Nephron (organoid): ENCODE measurements around the gene TAF4.

Experiments used
- H3K27ac Mint-ChIP-seq, 3 experiments: 2 replicates each; pipeline ENCODE4 v1.8.0; 2020; ENCODE audit warnings: mixed read lengths in 3 of 3, mild to moderate bottlenecking in 2 of 3, moderate library complexity in 1 of 3
- H3K27me3 Mint-ChIP-seq: 2 replicates; pipeline ENCODE4 v1.8.0; 2021; ENCODE audit warnings: low read depth, mild to moderate bottlenecking, moderate library complexity, mixed read lengths
- H3K36me3 Mint-ChIP-seq: 2 replicates; pipeline ENCODE4 v1.8.0; 2020; ENCODE audit warnings: low read depth, mixed read lengths
- H3K4me1 Mint-ChIP-seq: 2 replicates; pipeline ENCODE4 v1.8.0; 2020; ENCODE audit warnings: mixed read lengths
- H3K4me3 Mint-ChIP-seq, 3 experiments: 2 replicates each; pipeline ENCODE4 v1.8.0; 2020; ENCODE audit warnings: mild to moderate bottlenecking in 3 of 3, mixed read lengths in 3 of 3, moderate library complexity in 2 of 3
- H3K9me3 Mint-ChIP-seq: 2 replicates; pipeline ENCODE4 v1.8.0; 2020; ENCODE audit warnings: mixed read lengths
- TF ChIP-seq, protein P1 (sequence below), 3 experiments: fragments of 200-600 bp; sonication (generic); IDR thresholded peaks; one replicate each; pipeline ENCODE4 v1.5.0; 2021; ENCODE audit warnings: antibody characterized with exemption in 3 of 3; ENCODE audit not compliant: unreplicated experiment in 3 of 3

Gene TAF4

DNA sequence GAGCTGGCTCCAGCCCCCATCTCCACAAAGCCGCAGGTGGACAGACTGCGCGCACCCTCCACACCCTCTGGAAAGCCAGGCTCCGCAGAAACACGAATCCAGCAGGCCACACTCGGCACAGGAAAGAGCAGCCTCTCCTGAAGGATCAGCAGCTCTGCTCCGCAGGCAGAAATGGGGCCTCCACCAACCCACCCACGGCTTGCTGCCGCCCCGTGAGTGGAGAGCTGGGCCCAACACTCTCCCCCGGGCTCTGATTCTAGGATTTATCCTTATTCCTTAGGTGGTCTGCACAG is 39.2 kb downstream of the TAF4 start:
- H3K9me3 Mint-ChIP-seq: no peaks in the 10 kb centered on the region
- H3K36me3 Mint-ChIP-seq: no peaks in the 10 kb centered on the region
- peaks cover 4% of the 10 kb centered on the region for H3K27me3 Mint-ChIP-seq
- peaks cover 42% of the 10 kb centered on the region for H3K4me1 Mint-ChIP-seq
- no peak overlapping the region for H3K4me3 Mint-ChIP-seq
- peak overlapping the region in 2 of 3 experiments; percentile 57 to 86 for H3K27ac Mint-ChIP-seq
- TF ChIP-seq, protein P1, sequence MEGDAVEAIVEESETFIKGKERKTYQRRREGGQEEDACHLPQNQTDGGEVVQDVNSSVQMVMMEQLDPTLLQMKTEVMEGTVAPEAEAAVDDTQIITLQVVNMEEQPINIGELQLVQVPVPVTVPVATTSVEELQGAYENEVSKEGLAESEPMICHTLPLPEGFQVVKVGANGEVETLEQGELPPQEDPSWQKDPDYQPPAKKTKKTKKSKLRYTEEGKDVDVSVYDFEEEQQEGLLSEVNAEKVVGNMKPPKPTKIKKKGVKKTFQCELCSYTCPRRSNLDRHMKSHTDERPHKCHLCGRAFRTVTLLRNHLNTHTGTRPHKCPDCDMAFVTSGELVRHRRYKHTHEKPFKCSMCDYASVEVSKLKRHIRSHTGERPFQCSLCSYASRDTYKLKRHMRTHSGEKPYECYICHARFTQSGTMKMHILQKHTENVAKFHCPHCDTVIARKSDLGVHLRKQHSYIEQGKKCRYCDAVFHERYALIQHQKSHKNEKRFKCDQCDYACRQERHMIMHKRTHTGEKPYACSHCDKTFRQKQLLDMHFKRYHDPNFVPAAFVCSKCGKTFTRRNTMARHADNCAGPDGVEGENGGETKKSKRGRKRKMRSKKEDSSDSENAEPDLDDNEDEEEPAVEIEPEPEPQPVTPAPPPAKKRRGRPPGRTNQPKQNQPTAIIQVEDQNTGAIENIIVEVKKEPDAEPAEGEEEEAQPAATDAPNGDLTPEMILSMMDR (IDR thresholded peaks at IDR 0.05; ENCODE audit: unreplicated experiment in 3 of 3): no peak

DNA sequence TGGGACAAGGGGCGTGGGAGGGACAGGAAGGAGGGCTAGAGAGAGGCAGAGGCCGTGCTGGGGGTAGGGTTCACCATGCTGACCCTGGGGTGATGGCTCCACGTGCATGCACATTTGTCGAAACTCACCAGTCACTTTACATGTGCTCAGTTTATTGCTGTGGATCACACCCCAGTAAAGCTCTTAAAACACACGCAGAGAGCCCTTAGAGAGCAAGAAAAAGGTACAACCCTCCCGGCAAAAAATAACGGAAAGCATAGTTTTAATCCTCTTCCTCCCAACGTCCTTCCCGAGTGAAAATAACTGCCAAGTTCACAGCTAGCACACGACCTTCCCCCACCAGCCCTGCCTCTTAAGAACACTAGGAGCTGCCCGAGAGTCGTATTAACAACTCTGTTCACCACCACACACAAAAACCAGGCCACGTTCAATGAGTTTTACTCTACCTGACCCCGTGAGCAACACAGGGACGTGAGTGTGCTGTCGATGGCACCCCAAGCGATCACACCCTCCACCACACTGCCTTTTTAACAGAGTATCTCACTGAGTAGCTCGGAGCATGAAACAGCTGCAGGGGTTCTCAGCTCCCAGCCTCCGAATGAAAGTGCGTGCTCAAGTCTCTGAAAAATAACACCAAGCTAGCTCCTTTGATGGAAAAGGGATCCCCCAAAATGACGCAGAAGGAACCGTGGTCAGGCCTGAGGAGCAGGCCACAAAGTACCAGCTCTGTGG is 39.7 kb downstream of the TAF4 start:
- Mint-ChIP-seq H3K27ac (peak overlapping the region; percentile 57 to 86 (median 72)), H3K9me3 (no peaks in the 10 kb centered on the region), H3K27me3 (peaks cover 4% of the 10 kb centered on the region), H3K4me3 (peak overlapping the region; percentile 10 to 51 (median 15)), H3K4me1 (peaks cover 46% of the 10 kb centered on the region), H3K36me3 (no peaks in the 10 kb centered on the region)
- TF ChIP-seq, protein P1 (IDR thresholded peaks at IDR 0.05; ENCODE audit: unreplicated experiment in 3 of 3): peak; percentile 53 to 69 (median 69)

DNA sequence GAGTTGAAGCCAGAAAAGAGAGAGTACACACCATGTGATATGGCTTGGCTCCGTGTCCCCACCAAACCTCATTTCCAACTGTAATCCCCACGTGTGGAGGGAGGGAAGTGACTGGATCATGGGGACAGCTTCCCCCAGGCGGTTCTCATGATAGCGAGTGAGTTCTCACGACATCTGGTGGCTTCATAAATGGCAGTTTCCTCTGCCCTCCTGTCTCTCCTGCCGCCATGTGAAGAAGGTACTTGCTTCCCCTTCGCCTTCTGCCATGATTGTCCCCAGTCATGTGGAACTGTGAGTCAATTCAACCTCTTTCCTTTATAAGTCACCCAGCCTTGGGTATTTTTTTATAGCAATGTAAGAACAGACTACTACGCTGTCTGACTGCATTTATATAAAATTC is 40.3 kb downstream of the TAF4 start:
- Mint-ChIP-seq H3K36me3 (no peaks in the 10 kb centered on the region), H3K4me3 (no peak overlapping the region), H3K27ac (peak overlapping the region; percentile 57 to 86 (median 72)), H3K27me3 (peaks cover 4% of the 10 kb centered on the region), H3K9me3 (no peaks in the 10 kb centered on the region), H3K4me1 (peaks cover 52% of the 10 kb centered on the region)
- TF ChIP-seq, protein P1 (IDR thresholded peaks at IDR 0.05; ENCODE audit: unreplicated experiment in 3 of 3): no peak

DNA sequence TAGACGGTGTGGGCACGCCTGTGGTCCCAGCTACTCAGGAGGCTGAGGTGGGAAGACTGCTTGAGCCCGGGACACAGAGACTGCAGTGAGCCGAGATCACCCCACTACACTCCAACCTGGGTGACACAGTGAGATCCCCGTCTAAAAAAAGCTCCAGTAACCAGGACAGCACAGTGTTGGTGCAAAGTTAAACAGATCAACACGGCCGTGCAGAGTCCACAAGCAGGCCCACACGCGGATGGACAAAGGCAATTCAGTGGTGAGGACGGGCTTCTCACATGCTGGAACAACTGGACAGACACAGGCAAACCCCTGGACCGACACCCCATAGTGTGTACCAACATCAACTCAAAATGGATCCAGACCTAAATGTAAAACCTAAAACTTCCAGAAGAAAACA is 41.7 kb downstream of the TAF4 start:
- H3K36me3 Mint-ChIP-seq: no peaks in the 10 kb centered on the region
- no peak overlapping the region for H3K27ac Mint-ChIP-seq
- TF ChIP-seq, protein P1 (IDR thresholded peaks at IDR 0.05; ENCODE audit: unreplicated experiment in 3 of 3): no peak
- H3K4me3 Mint-ChIP-seq: no peak overlapping the region
- H3K27me3 Mint-ChIP-seq: no peaks in the 10 kb centered on the region
- no peaks in the 10 kb centered on the region for H3K9me3 Mint-ChIP-seq
- peaks cover 55% of the 10 kb centered on the region for H3K4me1 Mint-ChIP-seq

DNA sequence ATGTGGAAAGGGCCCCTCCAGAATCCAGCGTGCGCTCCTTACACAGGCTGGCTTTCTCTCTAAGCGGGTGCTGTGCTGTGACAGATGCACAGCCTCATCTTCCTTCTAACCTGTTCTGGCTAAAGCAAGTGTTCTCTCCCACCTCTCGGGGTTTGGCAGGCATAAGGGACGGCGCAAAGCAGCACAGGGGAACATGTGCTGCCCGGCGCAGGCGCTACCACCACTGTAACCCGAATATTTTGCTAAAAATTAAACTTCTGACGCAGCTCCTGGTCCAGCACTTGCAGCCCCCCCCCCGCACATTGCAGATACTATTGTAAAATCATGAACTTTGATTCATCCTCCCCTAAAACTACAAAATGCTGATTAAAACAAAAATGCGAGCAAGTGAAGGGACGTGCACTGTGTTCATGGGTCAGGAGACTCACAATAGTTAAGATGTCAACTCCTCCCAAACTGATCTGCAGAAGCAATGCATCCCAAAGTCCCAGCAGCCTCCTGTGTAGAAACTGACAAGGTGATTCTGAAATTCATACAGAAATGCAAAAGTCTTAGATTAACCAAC is 43.0 kb downstream of the TAF4 start:
- no peaks in the 10 kb centered on the region for H3K27me3 Mint-ChIP-seq

More for the DNA sequence above, 43.0 kb downstream of the TAF4 start:
- Mint-ChIP-seq H3K27ac (peak overlapping the region in 1 of 3 experiments; percentile 51), H3K4me3 (peak overlapping the region in 1 of 3 experiments; percentile 26), H3K36me3 (no peaks in the 10 kb centered on the region), H3K4me1 (peaks cover 57% of the 10 kb centered on the region), H3K9me3 (no peaks in the 10 kb centered on the region)
- TF ChIP-seq, protein P1 (IDR thresholded peaks at IDR 0.05; ENCODE audit: unreplicated experiment in 3 of 3): no peak
